ES-I3 (cell line): ENCODE measurements around the gene AMIGO3.

Experiments used
- H3K36me3 ChIP-seq: 2 replicates; pipeline ENCODE4 v1.6.1; 2013; ENCODE audit warnings: mild to moderate bottlenecking, low read length, control low read depth, moderate library complexity; ENCODE audit not compliant: insufficient read depth
- H3K4me1 ChIP-seq: 2 replicates; pipeline ENCODE4 v1.6.1; 2013; ENCODE audit warnings: mild to moderate bottlenecking, control low read depth, low read length; ENCODE audit not compliant: insufficient read depth
- H3K9ac ChIP-seq: 2 replicates; pipeline ENCODE4 v1.6.1; 2013; ENCODE audit warnings: low read depth, mild to moderate bottlenecking, low read length, moderate library complexity
- H3K9me3 ChIP-seq: 2 replicates; pipeline ENCODE4 v1.6.1; 2013; ENCODE audit warnings: mild to moderate bottlenecking, low read length, moderate library complexity; ENCODE audit not compliant: control insufficient read depth, insufficient read depth

The AMIGO3 gene

DNA sequence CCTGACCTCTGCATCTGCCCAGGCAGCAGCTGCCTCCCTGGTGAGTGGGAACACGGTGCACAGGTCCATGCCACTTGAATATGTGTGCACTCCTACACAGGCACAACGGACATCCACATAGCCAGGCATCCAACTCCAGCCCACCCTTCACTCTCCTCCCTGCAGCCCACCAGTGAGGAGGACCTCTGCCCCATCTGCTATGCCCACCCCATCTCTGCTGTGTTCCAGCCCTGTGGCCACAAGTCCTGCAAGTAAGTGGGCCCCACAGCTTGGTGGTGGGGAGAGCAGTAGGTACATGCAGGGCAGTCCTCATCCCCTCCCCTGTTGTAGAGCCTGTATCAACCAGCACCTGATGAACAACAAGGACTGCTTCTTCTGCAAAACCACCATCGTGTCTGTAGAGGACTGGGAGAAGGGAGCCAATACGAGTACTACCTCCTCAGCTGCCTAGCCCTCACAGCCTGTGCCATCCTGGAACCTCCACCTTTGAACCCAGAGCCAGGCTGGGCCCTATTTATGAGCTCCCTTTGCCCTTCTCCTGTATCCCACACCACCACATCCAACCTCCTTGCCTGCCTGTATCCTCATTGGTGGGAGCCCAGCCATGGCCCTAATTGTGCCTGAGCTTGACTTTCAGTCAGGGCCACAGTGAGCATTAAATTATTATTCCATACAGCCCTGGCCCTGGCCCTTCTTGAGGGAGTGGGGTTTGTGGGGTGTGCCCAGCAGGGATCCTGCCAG, 1.5 kb upstream of the AMIGO3 start:
- Histone ChIP-seq H3K36me3 (no peaks in the 10 kb centered on the region), H3K4me1 (no peaks in the 10 kb centered on the region; the same call in 1 of the 2 replicates), H3K9me3 (no peaks in the 10 kb centered on the region), H3K9ac (no peak overlapping the region)

DNA sequence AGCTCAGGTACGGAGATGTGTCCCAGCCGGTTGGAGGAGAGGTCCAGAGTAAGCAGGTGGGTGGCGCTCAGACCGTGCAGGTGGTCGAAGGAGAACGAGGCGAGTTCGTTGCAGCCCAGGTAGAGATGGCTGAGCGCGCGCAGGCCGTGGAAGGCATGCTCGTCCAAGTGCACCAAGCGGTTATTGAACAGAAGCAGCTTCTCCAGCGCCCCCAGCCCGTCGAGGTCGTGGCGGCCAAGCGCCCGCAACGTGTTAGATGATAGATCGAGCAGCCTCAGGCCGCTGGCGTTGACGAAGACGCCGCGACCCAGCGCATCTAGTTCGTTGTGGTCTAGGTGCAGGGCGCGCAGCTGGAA, 648 bp downstream of the AMIGO3 start:
- no peaks in the 10 kb centered on the region for H3K9me3 ChIP-seq
- H3K36me3 ChIP-seq = no peaks in the 10 kb centered on the region
- H3K9ac ChIP-seq = peak overlapping the region; percentile 60
- H3K4me1 ChIP-seq = no peaks in the 10 kb centered on the region; the same call in 1 of the 2 replicates

GRCh38 chr3:49717959-49718857, 1.3 kb downstream of the AMIGO3 start:
- Histone ChIP-seq H3K9me3 (no peaks in the 10 kb centered on the region), H3K9ac (peak overlapping the region; percentile 60), H3K4me1 (no peaks in the 10 kb centered on the region; the same call in 1 of the 2 replicates), H3K36me3 (no peaks in the 10 kb centered on the region)

- Histone ChIP-seq H3K4me1 (no peaks in the 10 kb centered on the region; the same call in 1 of the 2 replicates), H3K9ac (no peak overlapping the region), H3K9me3 (no peaks in the 10 kb centered on the region), H3K36me3 (no peaks in the 10 kb centered on the region)
Observed at GRCh38 chr3:49717211-49717958, 2.1 kb downstream of the AMIGO3 start.

DNA sequence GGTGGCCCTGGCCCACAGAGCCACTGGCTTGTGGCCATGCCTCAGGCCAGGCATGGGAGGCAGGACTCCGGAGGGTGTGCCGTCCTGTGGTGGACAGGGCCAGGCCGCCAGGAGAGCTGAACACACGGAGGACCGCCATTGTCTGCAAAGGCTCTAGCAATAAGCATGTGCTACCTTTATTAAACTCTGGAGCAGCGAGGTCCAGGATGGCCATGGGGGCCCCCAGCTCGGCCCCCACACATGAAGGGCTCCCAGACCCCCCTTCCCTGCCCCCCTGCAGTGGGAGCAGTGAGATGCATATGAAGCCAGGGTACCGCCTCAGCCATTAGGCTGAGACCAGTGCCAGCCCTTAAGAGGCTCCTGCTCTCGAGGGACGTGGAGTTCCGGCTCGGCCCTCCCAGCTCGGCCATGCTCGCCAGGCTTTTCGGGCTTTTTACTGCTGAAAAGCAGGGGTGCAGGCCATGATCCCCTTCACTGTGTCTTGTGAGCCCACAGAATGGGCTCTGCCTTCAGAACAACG, 2.7 kb downstream of the AMIGO3 start:
- no peak overlapping the region for H3K9ac ChIP-seq
- H3K9me3 ChIP-seq = no peaks in the 10 kb centered on the region
- no peaks in the 10 kb centered on the region; the same call in 1 of the 2 replicates for H3K4me1 ChIP-seq
- no peaks in the 10 kb centered on the region for H3K36me3 ChIP-seq

- Histone ChIP-seq H3K9ac (no peak overlapping the region), H3K36me3 (no peaks in the 10 kb centered on the region), H3K4me1 (no peaks in the 10 kb centered on the region; the same call in 1 of the 2 replicates), H3K9me3 (no peaks in the 10 kb centered on the region)
Observed at GRCh38 chr3:49716169-49716568, 3.3 kb downstream of the AMIGO3 start.

- H3K9me3 ChIP-seq = no peaks in the 10 kb centered on the region
- peaks cover under 1% of the 10 kb centered on the region; the same call in 1 of the 2 replicates for H3K36me3 ChIP-seq
- no peaks in the 10 kb centered on the region; the same call in 1 of the 2 replicates for H3K4me1 ChIP-seq
- H3K9ac ChIP-seq = no peak overlapping the region
Observed at GRCh38 chr3:49715611-49716121, 3.8 kb downstream of the AMIGO3 start.

DNA sequence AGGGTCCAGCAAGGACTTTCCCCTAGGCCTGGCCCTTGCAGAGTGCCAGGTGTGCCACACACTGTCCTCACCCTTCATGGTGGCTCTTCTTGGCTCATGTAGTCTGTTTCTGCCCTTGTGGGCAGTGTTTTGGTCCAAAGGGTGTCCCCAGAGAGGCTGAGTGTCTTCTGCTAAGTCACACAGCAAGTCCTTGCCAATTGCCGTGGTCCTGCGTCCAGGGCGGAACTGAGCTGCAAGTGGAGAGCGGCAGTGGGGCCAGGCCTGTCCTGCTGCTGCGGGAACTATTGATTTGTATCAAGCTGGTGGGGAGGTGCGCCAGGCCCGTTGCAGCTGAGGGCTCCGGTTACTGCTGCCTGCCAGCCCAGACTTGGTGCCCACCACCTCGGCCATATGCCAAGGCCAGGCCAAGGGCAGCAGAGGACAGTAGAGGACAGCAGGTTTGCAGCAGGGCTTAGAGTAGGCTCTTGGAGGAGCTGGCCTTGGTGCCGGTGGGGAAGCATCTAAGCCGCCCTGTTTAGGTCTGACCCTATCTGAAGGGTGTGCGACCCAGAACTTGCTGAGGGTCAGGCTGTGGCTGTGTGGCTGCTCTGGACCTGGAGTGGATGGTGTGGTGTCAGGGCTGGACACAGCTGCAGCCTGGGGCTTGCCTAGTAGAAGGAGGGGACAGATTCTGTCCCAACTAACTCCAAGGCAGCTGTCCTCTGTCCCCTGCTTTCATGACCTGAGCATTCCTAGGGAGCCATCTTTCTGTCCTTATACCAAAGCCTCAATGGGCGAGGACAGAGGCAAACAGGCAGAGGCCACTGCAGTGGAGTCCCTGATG, 4.5 kb downstream of the AMIGO3 start:
- Histone ChIP-seq H3K9ac (no peak overlapping the region), H3K9me3 (no peaks in the 10 kb centered on the region), H3K4me1 (no peaks in the 10 kb centered on the region; the same call in 1 of the 2 replicates), H3K36me3 (peaks cover 2% of the 10 kb centered on the region; the same call in 1 of the 2 replicates)

DNA sequence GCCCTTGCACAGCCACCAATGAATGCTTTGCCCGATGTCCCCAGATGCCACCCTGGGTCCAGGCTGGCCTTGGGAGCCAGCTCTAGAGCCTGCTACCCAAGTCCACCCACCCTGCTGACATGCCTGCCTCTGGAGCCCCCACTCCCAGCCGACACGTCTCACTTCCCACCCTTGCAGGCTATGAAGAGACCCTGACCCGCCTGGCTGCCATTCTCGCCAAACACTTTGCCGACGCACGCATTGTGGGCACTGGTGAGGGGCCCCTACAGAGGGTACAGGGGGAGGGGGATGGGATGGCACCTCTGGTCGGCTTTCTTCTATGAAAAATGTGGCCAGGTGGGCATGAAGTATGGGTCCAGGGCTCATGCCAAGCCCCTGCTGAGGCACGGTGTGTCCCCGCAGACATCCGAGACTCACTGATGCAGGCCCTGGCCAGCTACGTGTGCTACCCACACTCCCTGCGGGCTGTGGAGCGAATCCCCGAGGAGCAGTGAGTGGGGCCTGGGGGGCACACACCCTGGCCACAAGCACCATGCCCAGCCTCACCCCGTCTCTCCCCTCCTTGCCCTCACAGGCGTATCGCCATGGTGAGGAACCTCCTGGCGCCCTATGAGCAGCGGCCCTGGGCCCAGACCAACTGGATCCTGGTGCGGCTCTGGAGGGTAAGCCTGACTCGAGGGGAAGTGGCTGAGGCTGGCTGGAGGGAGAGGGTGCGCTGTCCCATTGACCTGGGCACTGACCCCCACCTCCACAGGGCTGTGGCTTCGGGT, 6.0 kb downstream of the AMIGO3 start:
- Histone ChIP-seq H3K36me3 (peaks cover 2% of the 10 kb centered on the region; the same call in 1 of the 2 replicates), H3K9me3 (no peaks in the 10 kb centered on the region), H3K9ac (no peak overlapping the region), H3K4me1 (no peaks in the 10 kb centered on the region; the same call in 1 of the 2 replicates)

DNA sequence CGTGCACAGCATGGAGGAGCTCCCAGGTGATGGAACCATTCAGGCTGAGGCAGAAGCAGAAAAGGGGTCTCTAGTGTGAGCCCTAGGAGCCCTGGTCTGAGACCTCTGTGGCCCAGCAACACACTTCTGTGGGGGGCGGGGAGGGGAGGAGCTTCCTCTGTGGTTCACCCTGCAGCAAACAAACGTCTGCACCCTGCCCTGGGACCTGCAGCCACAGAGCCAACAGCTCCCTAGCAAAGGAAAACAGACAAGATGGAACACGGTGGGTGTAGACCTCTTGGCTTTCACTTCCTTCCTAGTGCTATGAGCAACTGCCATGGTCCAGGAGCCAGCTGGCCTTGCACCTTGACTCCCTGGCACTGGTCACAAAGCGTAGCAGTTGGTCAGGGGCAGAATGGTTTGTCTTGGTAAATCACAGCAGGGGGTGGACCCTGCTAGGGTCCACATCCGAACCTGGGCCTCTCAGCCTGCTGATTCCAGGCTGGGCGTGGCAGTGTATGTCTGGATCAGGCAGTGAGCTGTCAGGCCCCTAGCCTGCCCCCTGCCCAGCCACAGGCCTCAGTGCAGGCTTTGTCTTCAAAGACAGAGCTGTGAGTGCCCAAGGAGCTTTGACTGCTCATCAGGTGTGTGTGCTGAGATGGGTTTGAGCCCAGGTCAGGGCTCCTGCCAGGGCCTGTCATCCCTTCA, 6.7 kb downstream of the AMIGO3 start:
- Histone ChIP-seq H3K9me3 (no peaks in the 10 kb centered on the region), H3K4me1 (no peaks in the 10 kb centered on the region; the same call in 1 of the 2 replicates), H3K9ac (no peak overlapping the region), H3K36me3 (peaks cover 2% of the 10 kb centered on the region; the same call in 1 of the 2 replicates)

- Histone ChIP-seq H3K9ac (no peak overlapping the region), H3K4me1 (no peaks in the 10 kb centered on the region), H3K36me3 (peaks cover 2% of the 10 kb centered on the region; the same call in 1 of the 2 replicates), H3K9me3 (no peaks in the 10 kb centered on the region)
Observed at GRCh38 chr3:49712166-49712565, 7.3 kb downstream of the AMIGO3 start.

DNA sequence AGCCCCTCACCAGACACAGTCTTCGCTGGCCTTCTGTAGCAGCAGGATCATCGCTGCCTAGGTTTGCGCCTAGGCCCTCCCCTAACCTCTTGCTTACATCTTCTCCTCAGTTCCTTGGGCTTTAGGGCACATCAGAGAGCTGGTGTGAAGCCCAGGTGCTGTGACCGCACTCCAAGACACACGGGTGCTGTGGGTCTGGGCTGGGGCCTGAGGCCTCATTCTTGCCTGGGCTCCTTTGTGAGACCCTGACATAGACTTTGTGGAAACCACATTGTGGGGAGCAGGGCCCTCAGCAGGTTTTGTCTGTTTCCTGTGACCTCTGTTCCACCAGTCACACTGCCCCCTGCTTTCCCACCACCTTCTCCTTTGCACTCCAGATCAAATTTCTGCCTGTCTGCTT, 8.0 kb downstream of the AMIGO3 start:
- Histone ChIP-seq H3K9me3 (no peaks in the 10 kb centered on the region), H3K9ac (no peak overlapping the region), H3K36me3 (peaks cover 2% of the 10 kb centered on the region; the same call in 1 of the 2 replicates), H3K4me1 (no peaks in the 10 kb centered on the region)
